Measurements from ENCODE around the gene TARS3. TPM values are rescaled to one million over a fixed set of nuclear protein-coding genes. Genes with fewer than 3 reads are reported as not detected.

TARS3 gene
- total RNA-seq, 1 experiment from 2014 or later: 3.8 TPM

GRCh38 chr15:101732772-101733171 is 8.5 kb upstream of the TARS3 start:
- H3K4me3 Mint-ChIP-seq (ENCODE audit: low read depth, unreplicated experiment): no peak overlapping the region
- no peak for TF ChIP-seq CTCF (IDR thresholded peaks at IDR 0.05; ENCODE audit: unreplicated experiment)
- intact Hi-C loops (cut with micrococcal nuclease; ENCODE audit: unreplicated experiment): no loop called here
- no TSS peak for BruUV-seq (replicated peaks)
- no peaks in the 10 kb centered on the region for H3K9me3 Mint-ChIP-seq (ENCODE audit: low read depth, unreplicated experiment)
- no peak for DNase-seq
- H3K4me1 Mint-ChIP-seq (ENCODE audit: low read depth, unreplicated experiment): no peaks in the 10 kb centered on the region
- peaks cover 44% of the 10 kb centered on the region for H3K27me3 Mint-ChIP-seq (ENCODE audit: unreplicated experiment)
- no peaks in the 10 kb centered on the region for H3K36me3 Mint-ChIP-seq (ENCODE audit: insufficient read depth, unreplicated experiment)
- H3K27ac Mint-ChIP-seq (ENCODE audit: unreplicated experiment): no peak overlapping the region
- CTCF ChIA-PET: no interaction called here

GRCh38 chr15:101731746-101732145 is 7.5 kb upstream of the TARS3 start:
- Mint-ChIP-seq H3K36me3 (ENCODE audit: insufficient read depth, unreplicated experiment) (no peaks in the 10 kb centered on the region), H3K9me3 (ENCODE audit: low read depth, unreplicated experiment) (no peaks in the 10 kb centered on the region), H3K27ac (ENCODE audit: unreplicated experiment) (no peak overlapping the region), H3K27me3 (ENCODE audit: unreplicated experiment) (peaks cover 44% of the 10 kb centered on the region), H3K4me3 (ENCODE audit: low read depth, unreplicated experiment) (no peak overlapping the region), H3K4me1 (ENCODE audit: low read depth, unreplicated experiment) (no peaks in the 10 kb centered on the region)
- no peak for DNase-seq
- no TSS peak for BruUV-seq (replicated peaks)
- intact Hi-C loops (cut with micrococcal nuclease; ENCODE audit: unreplicated experiment): no loop called here
- no peak for TF ChIP-seq CTCF (IDR thresholded peaks at IDR 0.05; ENCODE audit: unreplicated experiment)
- CTCF ChIA-PET: interaction anchor here (0.7 kb wide), 1 partner anchor 236 kb away, joined by 3 read pairs; no protein-coding TSS in a partner anchor

- no peak overlapping the region for H3K27ac Mint-ChIP-seq (ENCODE audit: unreplicated experiment)
- H3K36me3 Mint-ChIP-seq (ENCODE audit: insufficient read depth, unreplicated experiment): peaks cover 10% of the 10 kb centered on the region
- no peaks in the 10 kb centered on the region for H3K4me1 Mint-ChIP-seq (ENCODE audit: low read depth, unreplicated experiment)
- no peaks in the 10 kb centered on the region for H3K9me3 Mint-ChIP-seq (ENCODE audit: low read depth, unreplicated experiment)
- H3K4me3 Mint-ChIP-seq (ENCODE audit: low read depth, unreplicated experiment): no peak overlapping the region
- peaks cover 45% of the 10 kb centered on the region for H3K27me3 Mint-ChIP-seq (ENCODE audit: unreplicated experiment)
- intact Hi-C loops (cut with micrococcal nuclease; ENCODE audit: unreplicated experiment): no loop called here
- no peak for TF ChIP-seq CTCF (IDR thresholded peaks at IDR 0.05; ENCODE audit: unreplicated experiment)
- no TSS peak for BruUV-seq (replicated peaks)
- no peak for DNase-seq
- CTCF ChIA-PET: no interaction called here
Measured at GRCh38 chr15:101727186-101727585, 2.9 kb upstream of the TARS3 start.

- BruUV-seq (replicated peaks): no TSS peak
- H3K4me3 Mint-ChIP-seq (ENCODE audit: low read depth, unreplicated experiment): peak overlapping the region; percentile 73
- TF ChIP-seq CTCF (IDR thresholded peaks at IDR 0.05; ENCODE audit: unreplicated experiment): no peak
- H3K36me3 Mint-ChIP-seq (ENCODE audit: insufficient read depth, unreplicated experiment): peaks cover 10% of the 10 kb centered on the region
- H3K27me3 Mint-ChIP-seq (ENCODE audit: unreplicated experiment): peaks cover 24% of the 10 kb centered on the region
- H3K27ac Mint-ChIP-seq (ENCODE audit: unreplicated experiment): no peak overlapping the region
- CTCF ChIA-PET: no interaction called here
- no peak for DNase-seq
- intact Hi-C loops (cut with micrococcal nuclease; ENCODE audit: unreplicated experiment): no loop called here
- no peaks in the 10 kb centered on the region for H3K9me3 Mint-ChIP-seq (ENCODE audit: low read depth, unreplicated experiment)
- H3K4me1 Mint-ChIP-seq (ENCODE audit: low read depth, unreplicated experiment): no peaks in the 10 kb centered on the region
Measured at GRCh38 chr15:101725073-101725472, 800 bp upstream of the TARS3 start.

Data from Calu3 (cell line).